SIG-M5 treated with dmso at 0.1 percent for 504 hours (cell line): ENCODE results near the gene PAK3.
A peak's percentile ranks its signal among the peaks of the same experiment; 100 is the strongest.

ENCODE experiments used
- DNase-seq: peaks from one replicate; lab custom pipeline; 2025; ENCODE audit not compliant: unreplicated experiment; lab: John Stamatoyannopoulos, UW

Gene PAK3

DNA sequence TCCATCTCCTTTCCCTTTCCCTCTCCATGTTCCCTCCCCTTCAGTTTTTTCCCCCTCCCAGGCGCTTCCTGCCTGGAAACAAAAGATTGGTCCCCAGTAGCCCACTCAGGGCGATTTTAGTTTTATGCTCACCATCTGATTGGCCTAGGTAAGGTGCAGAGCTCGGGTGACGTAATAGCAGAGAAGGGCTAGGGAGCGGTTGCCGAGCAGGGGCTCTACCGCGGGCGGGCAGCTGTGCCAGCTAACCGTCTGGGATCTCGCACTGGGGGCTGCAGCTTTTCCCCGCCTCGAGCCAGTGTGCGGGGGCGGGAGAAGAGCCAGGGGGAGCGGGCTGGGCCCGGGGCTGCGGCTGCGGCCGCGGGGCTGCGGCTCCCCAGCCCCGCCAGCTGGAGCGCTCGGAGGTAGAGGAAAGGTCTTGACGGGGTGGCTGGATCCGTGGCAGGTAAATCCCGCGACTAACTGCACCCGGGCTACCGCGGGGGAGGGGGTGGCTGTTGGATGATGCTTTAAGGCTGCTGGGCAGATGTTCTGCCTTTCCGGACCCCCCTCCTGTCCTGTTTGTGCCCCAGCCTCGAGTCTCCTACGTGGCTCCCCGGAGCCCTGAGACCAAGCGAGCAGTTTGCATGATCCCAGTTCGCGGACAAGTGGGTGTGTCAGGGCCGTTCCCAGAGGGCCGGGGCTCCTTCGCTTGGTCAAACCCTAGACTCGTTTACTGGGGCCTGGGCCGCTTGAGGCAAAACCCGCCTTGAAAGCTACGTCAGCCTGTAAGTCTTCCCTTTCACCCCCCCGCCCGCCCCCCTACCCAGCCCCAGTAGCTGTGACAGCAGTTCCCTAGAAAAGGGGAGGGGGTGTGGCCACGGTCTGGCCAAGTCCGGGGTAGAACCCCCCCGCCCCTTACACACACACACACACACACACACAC is at the start of gene PAK3:
Gene PAK3, plus strand, starts transcription at position 218 of the 922 bp plus-strand sequence. CDS start 26,913 bp downstream, outside the sequence.
- DNase-seq, result no peak

DNA sequence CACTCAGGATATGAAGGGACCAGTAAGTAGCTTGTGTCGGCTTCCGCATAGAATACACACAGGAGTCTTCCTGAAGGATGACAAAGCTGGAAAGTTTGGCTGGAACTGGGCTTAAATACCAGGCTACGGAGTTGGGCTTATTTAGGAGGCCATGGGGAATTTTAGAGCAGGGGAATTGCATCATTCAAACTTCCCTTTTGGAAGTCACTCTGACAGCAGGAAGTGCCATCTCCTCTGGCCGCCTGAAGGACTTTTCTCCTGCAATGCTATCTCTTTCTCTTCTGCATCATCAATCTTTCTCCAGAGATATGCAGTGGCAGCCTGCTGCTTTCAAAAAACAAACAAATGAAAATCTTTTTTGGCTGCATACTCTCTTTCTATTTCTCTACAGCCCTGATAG is 48.4 kb upstream of the PAK3 start:
- DNase-seq, result no peak

DNA sequence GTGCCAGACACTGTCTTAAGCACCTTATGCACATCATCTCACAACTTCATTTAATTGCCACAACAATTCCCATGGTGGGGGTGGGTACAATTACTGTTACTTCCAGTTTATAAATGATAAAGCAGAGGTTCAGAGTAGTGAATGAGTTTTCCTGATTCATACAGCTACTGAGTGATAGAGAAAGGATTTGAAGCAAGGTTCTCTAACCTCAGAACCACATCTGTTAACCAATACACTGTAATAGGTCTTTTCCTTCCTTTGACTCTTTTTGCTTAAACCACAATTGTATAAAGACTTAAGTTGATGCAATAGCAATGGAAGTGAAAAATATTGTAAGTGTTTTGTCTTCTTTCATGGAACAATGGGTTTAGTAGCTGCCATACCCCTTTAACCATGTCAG is 43.5 kb upstream of the PAK3 start:
- DNase-seq, result no peak

DNA sequence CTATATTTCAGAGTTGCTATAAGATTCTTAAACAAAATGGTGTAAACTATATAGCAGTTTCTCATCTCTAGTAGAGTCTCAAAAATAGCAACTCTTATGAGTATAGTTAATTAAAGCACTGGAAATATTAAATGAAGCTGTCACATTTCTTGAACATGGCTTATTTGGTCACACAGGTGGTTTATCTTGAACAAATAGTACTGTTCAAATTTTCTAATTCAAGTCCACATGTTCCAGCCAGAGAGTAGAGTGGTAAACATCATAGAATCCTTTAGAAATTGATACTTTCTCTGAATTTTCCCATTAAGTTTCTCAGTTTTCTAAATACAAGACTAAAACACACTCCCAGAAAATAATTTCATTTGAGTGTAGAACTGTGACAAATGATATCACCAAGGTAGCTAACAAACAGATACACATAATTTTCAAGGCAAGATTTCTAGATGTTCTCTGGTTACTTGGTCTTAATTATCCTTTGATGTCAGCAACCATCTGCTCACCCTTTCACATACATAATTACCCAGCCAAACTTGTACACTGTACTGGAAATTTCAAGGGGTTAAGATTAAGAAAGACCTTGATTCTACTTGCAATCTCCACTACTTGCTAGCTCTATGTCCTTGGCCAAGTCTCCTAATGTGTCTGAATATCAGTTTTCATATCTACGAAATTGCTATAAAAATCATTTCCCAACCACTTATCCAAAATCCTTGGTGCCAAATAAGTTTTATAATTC is 24.3 kb upstream of the PAK3 start:
- DNase-seq, result no peak

DNA sequence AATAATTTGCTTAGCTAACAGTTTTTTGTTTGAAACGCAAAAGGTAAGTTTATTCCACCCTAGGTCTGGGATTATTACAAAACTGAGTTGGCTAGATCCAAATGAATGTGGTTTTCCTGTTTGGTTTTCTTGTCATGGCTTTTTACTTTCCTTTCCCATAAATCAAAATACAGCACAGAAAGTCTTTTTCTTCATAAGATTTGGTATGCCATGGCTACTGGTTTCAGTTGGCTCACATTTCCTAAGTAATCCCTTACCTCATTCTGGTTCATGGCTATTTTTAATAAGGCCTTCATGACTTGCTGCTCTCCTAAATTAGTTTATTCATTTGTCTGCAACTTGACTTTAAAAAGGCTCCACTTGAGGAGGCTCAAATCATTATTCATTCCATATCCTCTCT is 12.9 kb upstream of the PAK3 start:
- DNase-seq, result no peak

DNA sequence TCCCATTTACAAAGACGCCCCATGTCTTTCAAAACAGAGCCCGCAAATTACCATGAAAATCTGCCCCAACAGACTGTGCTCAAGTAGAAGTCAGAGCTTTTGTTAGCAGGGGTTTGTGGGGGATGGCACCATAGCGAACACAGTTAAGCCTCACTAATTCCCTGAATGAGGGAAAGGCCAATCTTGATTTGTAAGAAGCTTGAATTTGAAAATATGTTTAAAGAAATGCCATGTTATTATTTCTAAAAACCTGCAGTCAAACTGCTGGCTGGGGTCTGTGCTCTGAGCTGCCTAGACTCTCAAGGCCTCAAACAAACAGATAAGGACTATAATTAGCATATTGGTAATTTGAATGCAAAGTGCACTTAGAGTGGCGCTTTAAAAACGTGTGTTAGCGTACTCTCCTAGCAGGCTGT is 9.4 kb upstream of the PAK3 start:
- no peak for DNase-seq

DNA sequence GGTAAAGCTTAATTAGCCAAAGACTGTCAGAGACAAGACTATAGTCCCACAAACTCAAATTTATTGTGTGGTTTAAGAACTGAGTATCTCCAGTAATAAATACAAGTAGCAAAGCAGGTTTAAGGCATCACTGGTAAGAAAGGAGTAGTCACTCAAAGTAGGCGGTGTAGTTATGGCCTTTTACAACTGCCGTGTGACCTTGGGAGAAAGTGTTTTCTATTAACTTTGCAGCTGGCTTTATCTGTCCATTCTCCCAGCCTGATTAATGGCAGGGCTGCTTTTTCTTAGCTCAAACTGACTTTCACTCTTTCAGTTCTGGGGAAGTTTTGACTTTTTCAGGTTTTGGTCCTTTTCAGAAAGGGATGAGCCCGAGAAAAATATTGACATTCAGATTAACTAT is 7.4 kb upstream of the PAK3 start:
- DNase-seq, result no peak

DNA sequence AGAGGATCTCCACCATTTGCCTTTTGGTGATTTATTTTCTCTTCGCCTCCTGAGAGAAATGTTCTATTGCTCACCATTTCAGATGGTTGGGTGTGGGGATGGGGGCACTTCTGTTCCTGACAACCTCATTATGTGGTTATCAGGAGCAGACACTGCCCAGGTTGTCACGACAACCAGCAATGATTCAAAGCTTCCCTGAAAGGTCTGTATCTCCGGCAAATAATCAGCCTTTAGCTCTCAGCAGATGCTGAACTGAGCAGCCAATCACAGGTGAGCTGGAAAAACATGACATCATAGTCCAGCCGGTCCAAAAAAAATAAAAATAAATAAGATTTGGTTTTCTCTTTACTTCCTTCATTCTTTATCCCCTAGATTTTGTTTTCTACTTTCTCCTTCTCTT is 5.5 kb upstream of the PAK3 start:
- DNase-seq, result no peak

DNA sequence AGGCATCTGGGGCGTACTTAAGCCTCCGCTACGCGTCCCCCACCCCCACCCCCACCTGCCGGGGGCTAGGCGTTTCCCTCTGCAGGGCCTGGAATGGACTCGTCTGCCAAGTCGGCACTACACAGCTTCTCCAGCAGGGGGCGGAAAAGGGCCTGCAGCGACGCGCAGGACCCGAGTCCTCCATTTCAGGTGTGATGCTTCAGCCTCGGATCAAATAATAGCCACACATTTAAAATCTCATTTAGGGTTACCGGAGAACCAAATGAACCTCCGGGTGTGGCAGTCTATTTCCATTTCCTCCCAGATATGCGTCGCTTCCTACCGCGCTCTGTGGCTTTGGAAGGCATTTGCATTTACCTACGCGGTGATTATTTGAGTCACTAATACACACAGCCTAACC is 2.9 kb downstream of the PAK3 start:
- peak; percentile 0 for DNase-seq

DNA sequence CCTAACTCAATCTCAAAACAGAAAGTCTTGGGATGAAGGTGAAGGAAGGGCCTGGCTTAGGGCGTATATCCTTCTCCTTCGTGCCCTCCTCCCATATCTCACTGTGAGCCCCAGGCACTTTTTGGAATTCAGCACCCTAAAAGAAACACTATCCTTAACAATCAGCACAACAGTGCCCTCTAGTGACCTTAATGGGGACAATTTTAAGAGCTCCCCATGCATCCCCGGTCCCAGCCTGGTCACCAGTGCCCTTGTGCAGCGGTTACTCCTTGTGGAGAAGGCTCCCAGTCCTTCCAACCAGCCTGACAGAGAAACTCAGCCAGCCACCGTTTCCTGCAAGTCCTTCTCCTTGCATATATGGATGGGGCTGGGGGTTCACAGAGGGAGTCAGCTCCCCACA is 4.2 kb downstream of the PAK3 start:
- DNase-seq, result peak; percentile 7

DNA sequence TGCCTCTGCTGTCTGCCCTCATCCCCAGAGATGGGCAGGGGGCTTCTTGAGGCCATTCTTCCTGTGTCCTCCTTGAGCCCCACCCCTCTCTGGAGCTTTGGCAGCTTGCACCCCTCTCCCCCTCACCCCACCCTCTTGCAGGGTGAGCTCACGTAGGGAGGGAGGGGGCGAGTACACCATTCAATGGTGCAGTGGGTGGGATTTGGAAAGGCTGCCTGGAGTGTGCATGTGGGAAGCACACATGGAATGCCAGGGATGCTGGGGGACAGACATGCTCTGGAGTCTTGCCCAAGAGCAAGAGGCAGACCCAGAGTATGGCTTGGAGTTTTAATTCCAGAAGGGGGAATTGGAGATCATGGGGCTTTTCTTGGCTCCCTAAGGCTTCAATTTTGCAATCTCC is 5.6 kb downstream of the PAK3 start:
- no peak for DNase-seq

DNA sequence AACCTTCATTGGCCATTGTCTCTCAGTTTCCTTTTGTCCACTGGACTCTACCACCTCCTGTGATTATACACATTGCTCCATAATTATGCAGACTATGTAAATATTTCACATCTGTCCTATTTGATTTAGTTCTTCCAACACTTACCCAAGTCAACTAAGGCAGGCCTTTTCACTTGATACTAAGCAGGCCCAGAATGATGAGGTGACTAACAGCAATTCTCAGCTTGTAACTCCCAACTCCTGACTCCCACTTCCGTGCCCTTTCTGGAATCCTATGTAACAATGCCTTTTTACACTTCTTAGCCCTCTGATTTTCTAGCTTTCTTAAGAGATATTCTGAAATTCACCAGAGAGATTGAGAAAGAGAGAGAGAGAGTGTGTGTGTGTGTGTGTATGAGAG is 6.6 kb downstream of the PAK3 start:
- DNase-seq, result no peak

DNA sequence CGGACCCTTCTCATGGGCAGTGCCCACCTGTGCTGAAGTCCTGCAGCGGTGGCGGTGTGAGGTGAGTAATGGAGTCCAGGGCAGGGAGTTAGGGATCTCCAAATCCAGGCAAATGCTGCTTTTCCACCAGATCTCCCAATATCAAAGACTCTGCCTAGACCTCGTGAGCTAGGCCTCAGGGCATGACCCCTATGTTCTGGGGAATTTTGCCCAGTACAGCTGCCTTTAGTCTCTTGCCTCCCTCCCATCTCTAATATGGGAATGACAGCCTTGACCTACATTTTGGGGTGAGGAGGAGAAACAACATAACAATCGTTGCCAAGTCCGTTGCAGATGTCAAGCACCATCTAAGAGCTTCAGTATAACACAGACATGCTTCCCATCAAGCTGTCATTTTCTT is 7.3 kb downstream of the PAK3 start:
- no peak for DNase-seq

DNA sequence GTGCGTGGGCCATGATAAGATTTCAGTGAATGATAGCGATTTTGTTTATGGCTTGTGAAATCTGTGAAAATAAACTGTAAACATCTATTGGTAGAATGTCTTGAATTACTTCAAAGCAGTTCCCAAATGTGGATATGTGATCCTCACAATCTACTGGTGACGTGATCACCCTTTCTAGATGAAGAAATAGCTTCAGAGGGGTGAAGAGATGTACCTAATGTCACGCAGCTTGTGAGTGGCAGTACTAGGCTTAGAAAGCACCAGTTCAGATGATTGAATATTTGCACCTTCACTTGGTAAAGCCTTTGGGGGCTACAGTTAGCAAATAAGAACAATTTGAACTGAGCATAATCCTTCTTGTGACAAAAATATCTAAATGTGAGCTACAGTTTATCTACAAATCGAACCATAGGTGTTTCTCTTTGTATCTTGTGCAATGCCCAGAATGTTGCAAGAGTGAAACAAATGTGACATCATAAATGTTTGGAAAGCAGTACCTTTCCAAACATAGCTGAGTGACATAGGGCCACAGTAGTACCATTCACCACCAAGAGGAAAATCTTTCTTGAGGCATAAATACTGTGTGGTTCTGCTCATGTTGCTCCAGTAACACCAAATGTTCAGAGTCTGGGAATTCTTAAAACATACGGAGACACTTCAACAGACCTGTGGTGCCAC is 14.2 kb downstream of the PAK3 start:
- no peak for DNase-seq

DNA sequence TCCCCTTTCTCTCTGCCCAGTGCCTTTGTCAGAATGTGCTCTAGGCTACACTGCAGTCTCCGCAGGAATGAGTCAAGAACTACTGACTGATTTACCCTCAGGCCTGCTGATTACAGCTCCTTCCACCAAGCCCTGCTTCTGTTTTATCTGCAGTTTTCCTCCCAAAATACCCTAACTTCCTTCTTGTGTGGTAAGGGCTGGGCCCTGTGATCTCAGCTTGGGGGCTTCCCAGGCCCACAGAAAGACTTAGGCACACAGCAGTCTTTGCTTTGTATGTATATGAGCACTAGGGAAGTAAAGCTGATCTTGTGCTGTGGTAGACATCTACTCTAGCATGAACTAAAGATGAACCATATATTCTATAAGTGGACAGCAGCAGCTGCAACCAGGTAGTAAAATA is 18.8 kb downstream of the PAK3 start:
- DNase-seq, result no peak

DNA sequence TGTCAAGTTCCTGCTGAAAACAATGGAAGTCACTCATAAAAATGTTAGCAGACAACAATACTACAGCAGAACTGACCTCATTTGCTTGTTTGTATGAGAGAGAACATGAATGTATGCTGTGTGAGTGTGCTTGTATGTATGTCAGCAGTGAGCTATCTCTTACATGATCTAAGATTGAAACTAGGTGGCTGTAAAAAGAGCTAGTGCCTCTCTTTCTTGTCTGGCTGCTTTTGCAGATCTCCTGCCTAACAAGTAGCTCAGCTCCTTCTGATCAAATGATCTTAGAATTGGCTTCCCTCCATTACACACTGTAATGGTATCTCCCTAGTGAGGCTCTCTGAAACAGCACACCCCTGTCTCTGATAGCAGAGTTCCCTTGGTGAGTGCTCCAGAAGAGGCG is 20.7 kb downstream of the PAK3 start:
- no peak for DNase-seq

DNA sequence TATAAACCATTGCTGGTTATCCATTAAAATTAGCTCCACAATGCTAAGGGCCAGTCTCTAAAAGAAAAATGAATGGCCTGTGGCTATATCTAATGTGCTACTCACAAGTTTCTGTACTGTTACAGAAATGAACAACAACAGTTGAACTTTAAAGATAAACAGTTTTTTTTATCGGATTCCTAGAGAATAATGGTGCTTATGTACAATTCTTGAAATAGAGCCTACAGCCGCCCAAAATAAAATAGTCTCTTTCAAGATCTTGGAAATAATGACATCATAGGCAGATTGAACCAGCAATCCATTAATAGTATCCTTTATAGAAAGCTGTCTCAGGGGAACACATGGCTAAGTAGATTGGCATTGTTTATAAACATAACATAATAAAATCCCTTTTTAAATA is 23.4 kb downstream of the PAK3 start:
- DNase-seq, result no peak

DNA sequence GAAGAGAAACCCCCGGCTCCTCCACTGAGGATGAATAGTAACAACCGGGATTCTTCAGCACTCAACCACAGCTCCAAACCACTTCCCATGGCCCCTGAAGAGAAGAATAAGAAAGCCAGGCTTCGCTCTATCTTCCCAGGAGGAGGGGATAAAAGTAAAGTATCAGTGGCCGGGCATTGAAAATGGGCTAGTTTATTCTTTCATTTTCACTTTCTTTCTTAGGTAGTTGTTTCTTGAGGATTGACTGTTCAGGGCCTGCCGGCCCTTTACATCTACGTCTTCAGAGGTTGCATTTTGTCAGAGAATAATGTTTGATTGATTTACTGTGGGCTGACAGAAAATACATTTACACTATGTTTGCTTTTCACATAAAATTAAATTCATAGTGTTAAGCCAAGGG is 27.1 kb downstream of the PAK3 start:
- DNase-seq, result no peak

DNA sequence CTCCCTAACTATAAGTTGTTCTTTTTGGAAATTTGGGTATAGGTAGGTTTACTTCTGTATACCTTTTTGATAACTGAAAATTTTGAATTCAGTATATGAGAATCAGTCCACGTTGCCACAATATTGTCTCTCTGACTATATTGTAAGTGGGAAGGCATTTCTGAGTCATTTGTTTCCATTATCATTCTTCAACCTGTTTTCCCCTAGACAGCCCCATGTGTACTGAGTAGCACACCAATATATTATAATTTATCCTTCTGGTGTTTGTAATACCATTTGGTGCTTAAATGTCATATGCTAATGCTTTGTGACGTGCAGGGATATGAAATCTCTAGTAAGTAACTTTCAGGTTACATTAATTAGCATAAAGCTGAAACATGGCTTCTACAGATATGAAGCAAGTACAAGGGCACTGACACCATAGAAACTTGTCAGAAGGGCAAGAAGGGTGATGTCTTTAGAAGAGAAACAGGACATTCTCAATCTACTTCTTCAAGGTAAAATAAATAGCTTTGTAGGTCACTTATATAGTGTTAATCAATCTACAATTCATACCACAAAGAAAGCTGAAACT is 27.7 kb downstream of the PAK3 start:
- no peak for DNase-seq

DNA sequence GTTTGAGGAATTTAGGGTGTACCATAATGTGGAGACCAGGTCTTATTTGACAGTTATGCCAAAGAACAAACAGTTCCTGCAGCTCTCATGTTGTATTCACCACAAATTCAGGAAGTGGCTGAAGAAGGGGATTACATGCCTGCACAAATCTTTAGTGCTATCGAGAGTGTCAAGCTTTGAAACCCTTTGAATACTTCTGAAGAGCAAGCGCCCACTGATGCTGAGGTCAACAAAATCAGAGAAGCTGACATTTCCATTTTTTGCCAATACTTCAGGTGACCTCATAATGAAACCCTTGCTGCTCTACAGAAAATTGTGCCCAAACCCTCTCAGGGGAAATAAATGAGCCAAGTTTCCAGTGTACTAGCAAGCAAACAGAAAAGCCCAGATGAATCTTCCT is 28.4 kb downstream of the PAK3 start:
- DNase-seq, result no peak

DNA sequence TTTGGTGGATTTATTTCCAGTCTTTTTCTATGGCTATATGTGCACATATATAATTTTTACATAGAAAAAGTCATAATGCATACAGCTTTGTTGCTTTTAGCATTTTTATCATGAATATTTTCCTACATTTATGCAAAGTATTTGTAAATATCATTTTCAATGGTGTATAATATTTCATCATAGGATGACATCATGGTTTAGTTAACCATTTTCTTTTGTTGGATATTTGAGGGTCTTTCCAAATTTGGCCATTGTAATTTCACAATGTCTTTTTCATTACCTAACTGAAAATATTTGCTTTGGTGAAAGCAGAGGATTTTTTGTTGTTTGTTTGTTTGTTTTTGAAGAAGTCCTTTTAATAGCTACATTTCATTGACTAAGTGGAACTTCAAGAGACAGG is 31.0 kb downstream of the PAK3 start:
- DNase-seq, result no peak
